Measurements from ENCODE around the gene TRPV6. TPM values are rescaled to one million over a fixed set of nuclear protein-coding genes. Genes with fewer than 3 reads are reported as not detected.

TRPV6 gene
- total RNA-seq, 1 donor from 2014 or later = not detected

DNA sequence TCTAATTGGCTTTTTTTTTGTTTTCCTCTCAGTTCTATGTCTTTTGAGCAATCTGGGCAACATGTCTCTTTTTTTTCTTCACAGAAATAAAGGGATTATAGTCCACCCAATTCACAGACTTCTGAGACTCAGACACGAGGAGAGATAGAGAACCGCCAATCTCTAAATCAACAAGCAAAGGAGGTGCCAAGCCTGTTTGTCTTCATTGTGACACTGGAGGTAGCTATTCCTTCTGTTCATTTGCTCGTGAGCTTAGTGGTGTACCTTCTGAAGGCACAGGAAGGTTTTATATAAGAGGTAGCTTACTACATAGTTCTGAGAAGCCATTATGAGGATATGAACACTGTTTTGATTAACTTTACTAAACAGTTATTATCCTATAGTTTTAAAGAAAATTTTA lies 24.6 kb downstream of the TRPV6 start:
- H3K4me1 ChIP-seq = no peaks in the 10 kb centered on the region
- H3K4me1 Mint-ChIP-seq = peaks cover 2% of the 10 kb centered on the region
- peaks cover 4% of the 10 kb centered on the region for H3K27me3 ChIP-seq
- no peak overlapping the region for H3K27ac Mint-ChIP-seq
- H3K9me3 ChIP-seq (ENCODE audit: low read depth) = no peaks in the 10 kb centered on the region
- H3K9me3 Mint-ChIP-seq = no peaks in the 10 kb centered on the region
- H3K36me3 ChIP-seq = no peaks in the 10 kb centered on the region
- DNase-seq (ENCODE audit: low spot score) = no peak
- TF ChIP-seq CTCF (IDR thresholded peaks at IDR 0.05) = no peak
- no peak for TF ChIP-seq EZH2 (IDR thresholded peaks at IDR 0.05)
- no peak for TF ChIP-seq EZH2phosphoT487 (IDR thresholded peaks at IDR 0.05)
- H3K4me2 ChIP-seq = no peak overlapping the region
- no peak overlapping the region for H2AFZ ChIP-seq (replicated peaks)
- no peak overlapping the region for H3K4me3 ChIP-seq
- H3K27ac ChIP-seq = no peak overlapping the region
- H3K79me2 ChIP-seq (ENCODE audit: low read depth) = no peaks in the 10 kb centered on the region
- no peaks in the 10 kb centered on the region for H3F3A ChIP-seq (ENCODE audit: low read depth)
- no peak overlapping the region for H3K4me3 Mint-ChIP-seq
- H3K27me3 Mint-ChIP-seq (ENCODE audit: insufficient read depth, low read depth) = peaks cover 10% of the 10 kb centered on the region
- no peaks in the 10 kb centered on the region for H4K20me1 ChIP-seq (ENCODE audit: low read depth)
- no peaks in the 10 kb centered on the region for H3K36me3 Mint-ChIP-seq
- no peak overlapping the region for H3K9ac ChIP-seq

DNA sequence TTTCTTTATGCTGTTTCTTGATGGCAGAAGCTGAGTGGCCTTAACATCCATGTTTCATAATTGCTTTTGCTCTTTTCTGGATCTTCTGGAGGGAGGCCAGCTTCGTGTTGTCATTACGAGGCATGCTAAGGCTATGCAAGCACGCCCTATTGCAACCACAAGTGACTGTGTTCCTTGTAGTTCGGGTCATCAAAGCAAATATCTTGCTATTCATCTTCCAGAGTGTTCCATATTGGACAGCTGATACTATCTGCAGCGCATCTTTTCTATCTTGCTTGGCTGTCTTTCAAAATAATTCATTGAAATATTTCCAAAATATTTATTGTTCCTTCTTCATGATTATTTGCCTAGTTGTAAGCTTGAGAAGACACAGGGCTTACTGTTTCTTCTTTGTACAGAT lies 25.7 kb downstream of the TRPV6 start:
- Mint-ChIP-seq H3K36me3 (no peaks in the 10 kb centered on the region), H3K27me3 (ENCODE audit: insufficient read depth, low read depth) (peaks cover 18% of the 10 kb centered on the region), H3K4me3 (no peak overlapping the region), H3K4me1 (peaks cover 2% of the 10 kb centered on the region), H3K27ac (no peak overlapping the region), H3K9me3 (no peaks in the 10 kb centered on the region)
- no peak overlapping the region for H3K4me3 ChIP-seq
- H2AFZ ChIP-seq (replicated peaks) = no peak overlapping the region
- peaks cover 14% of the 10 kb centered on the region for H3K27me3 ChIP-seq
- H3K79me2 ChIP-seq (ENCODE audit: low read depth) = no peaks in the 10 kb centered on the region
- no peak overlapping the region for H3K4me2 ChIP-seq
- TF ChIP-seq EZH2 (IDR thresholded peaks at IDR 0.05) (no peak), CTCF (IDR thresholded peaks at IDR 0.05) (no peak), EZH2phosphoT487 (IDR thresholded peaks at IDR 0.05) (no peak)
- no peak overlapping the region for H3K27ac ChIP-seq
- no peaks in the 10 kb centered on the region for H3K36me3 ChIP-seq
- H3F3A ChIP-seq (ENCODE audit: low read depth) = no peaks in the 10 kb centered on the region
- H3K9me3 ChIP-seq (ENCODE audit: low read depth) = no peaks in the 10 kb centered on the region
- no peak overlapping the region for H3K9ac ChIP-seq
- H3K4me1 ChIP-seq = no peaks in the 10 kb centered on the region
- DNase-seq (ENCODE audit: low spot score) = no peak
- no peaks in the 10 kb centered on the region for H4K20me1 ChIP-seq (ENCODE audit: low read depth)

GRCh38 chr7:142859411-142859810 lies 26.1 kb downstream of the TRPV6 start:
- H3K4me3 ChIP-seq = no peak overlapping the region
- H3K27me3 Mint-ChIP-seq (ENCODE audit: insufficient read depth, low read depth) = peaks cover 18% of the 10 kb centered on the region
- H3K27ac Mint-ChIP-seq = no peak overlapping the region
- H3K4me3 Mint-ChIP-seq = no peak overlapping the region
- H3K9ac ChIP-seq = no peak overlapping the region
- H3K9me3 Mint-ChIP-seq = no peaks in the 10 kb centered on the region
- H3K79me2 ChIP-seq (ENCODE audit: low read depth) = no peaks in the 10 kb centered on the region
- no peak overlapping the region for H3K4me2 ChIP-seq
- TF ChIP-seq CTCF (IDR thresholded peaks at IDR 0.05) (no peak), EZH2phosphoT487 (IDR thresholded peaks at IDR 0.05) (no peak), EZH2 (IDR thresholded peaks at IDR 0.05) (no peak)
- no peaks in the 10 kb centered on the region for H4K20me1 ChIP-seq (ENCODE audit: low read depth)
- no peaks in the 10 kb centered on the region for H3K36me3 ChIP-seq
- peaks cover 2% of the 10 kb centered on the region for H3K4me1 Mint-ChIP-seq
- H3F3A ChIP-seq (ENCODE audit: low read depth) = no peaks in the 10 kb centered on the region
- H3K27me3 ChIP-seq = peaks cover 14% of the 10 kb centered on the region
- H2AFZ ChIP-seq (replicated peaks) = no peak overlapping the region
- no peaks in the 10 kb centered on the region for H3K36me3 Mint-ChIP-seq
- no peaks in the 10 kb centered on the region for H3K9me3 ChIP-seq (ENCODE audit: low read depth)
- H3K4me1 ChIP-seq = no peaks in the 10 kb centered on the region
- no peak overlapping the region for H3K27ac ChIP-seq
- no peak for DNase-seq (ENCODE audit: low spot score)
